Astrocyte (in vitro differentiated cells and primary cell): ENCODE measurements around the gene PITPNM3.

Experiments used
- CTCF ChIP-seq: IDR thresholded peaks from 2 replicates; pipeline ENCODE4 v1.5.1; 2011; ENCODE audit warnings: low read depth, mild to moderate bottlenecking, inconsistent platforms, low read length, moderate library complexity; ENCODE audit not compliant: insufficient read depth
- EZH2 ChIP-seq: IDR thresholded peaks from 2 replicates; pipeline ENCODE4 v1.6.1; 2012; ENCODE audit warnings: mild to moderate bottlenecking, low read length, inconsistent platforms; ENCODE audit not compliant: insufficient read depth

GRCh38 chr17:6502871-6503509, 53.4 kb downstream of the PITPNM3 start:
- TF ChIP-seq CTCF (no peak), EZH2 (no peak)
